Stimulated activated naive CD4-positive, alpha-beta T cell treated with Interleukin-2 at 50 U/mL for 16 hours (primary cell): ENCODE results near the gene BPIFB2.
A peak's percentile ranks its signal among the peaks of the same experiment; 100 is the strongest.
"Not testable (repeated sequence)": the region's sequence is repeated elsewhere in the genome, so short reads cannot be mapped to it uniquely, and the experiment has no call there.

Source experiments
- DNase-seq: peaks from one replicate; lab custom pipeline; 2025; lab: John Stamatoyannopoulos, UW

The BPIFB2 gene

GRCh38 chr20:33007376-33008335, at the start of gene BPIFB2:
BPIFB2 (plus strand) TSS chr20:33007704; CDS start chr20:33008575, 871 bp downstream.
- DNase-seq: no peak

DNA sequence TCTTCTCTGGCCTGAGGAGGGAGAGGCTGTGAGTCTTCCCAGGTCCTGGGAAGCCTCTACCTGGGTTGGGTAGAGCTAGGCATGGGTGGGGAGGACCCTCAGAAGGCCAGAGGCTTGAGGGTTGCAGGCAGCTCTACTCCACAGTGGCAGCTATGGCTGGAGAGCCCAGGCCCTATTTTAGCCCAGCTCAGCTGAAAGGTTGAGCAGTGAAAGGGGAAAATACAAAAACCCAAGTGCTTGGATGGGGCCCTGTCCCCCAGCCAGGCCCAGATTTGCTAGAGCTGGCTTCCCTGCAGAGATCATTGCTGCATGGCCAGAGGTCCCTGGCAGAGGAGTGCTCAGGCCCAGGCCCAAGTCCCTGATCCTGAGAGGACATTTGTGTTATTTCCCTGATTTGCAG, 48.9 kb upstream of the BPIFB2 start:
- no peak for DNase-seq

- no peak for DNase-seq
Observed at GRCh38 chr20:32959351-32960221, 47.9 kb upstream of the BPIFB2 start.

- DNase-seq: no peak
Observed at GRCh38 chr20:32960222-32960518, 47.3 kb upstream of the BPIFB2 start.

DNA sequence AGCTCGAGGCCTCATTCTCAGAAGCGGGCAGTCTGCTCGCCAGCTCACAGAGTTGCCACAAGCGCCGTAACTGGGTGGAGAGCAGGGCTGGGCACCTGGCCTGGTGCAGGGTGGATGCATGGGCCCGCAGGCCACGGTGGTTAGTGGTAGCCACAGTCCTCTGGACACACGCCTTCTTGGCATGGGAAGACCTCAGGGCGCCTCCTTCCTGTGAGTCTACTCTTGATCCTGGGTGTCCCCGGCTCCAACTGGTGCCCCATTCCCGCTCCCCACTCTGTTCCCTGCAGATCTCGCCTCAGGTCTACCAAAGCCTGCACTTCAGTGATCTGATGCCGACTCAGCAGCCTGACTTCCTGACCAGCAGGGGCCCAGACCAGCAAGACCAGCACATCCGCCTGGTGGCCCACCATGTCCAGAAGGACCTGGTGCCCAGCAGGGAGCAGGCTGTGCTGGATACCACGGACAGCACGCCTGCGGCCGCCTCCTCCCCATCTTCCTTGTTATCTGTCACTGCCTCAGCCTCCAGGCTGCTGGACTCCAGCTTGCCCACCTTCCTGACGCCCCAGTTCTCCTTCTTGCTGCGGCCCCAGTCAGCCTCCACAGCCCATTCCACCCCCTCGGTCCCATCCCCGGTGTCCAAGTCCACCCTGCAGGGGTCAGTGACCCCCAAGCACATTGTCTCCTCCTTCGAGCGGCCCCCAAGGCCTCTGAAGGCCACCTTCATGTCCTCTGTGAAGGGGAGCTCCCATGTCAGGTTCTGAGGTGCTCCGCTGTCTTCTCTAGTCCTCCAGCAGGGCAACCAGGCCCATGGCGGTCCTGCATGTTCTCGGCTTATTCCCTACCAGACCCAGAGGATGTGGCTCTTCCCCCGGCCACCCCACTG, 46.4 kb upstream of the BPIFB2 start:
- no peak for DNase-seq

- no peak for DNase-seq
Observed at GRCh38 chr20:32962053-32962452, 45.5 kb upstream of the BPIFB2 start.

DNA sequence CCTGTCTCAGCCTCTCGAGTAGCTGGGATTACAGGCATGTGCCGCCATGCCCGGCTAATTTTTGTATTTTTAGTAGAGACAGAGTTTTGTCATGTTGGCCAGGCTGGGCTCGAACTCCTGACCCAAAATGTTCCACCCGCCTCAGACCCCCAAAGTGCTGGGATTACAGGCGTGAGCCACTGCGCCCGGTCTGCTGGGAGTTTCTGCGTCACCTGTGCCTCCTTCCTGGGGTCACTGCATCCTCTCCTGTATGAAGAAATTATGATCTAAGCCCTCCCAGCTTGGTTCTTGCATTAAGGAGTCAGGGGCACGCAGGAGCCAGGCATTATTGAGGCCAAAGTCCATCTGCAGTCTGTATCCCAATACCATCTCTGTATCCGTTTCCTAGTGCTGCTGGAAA, 44.9 kb upstream of the BPIFB2 start:
- DNase-seq: not testable (repeated sequence)

DNA sequence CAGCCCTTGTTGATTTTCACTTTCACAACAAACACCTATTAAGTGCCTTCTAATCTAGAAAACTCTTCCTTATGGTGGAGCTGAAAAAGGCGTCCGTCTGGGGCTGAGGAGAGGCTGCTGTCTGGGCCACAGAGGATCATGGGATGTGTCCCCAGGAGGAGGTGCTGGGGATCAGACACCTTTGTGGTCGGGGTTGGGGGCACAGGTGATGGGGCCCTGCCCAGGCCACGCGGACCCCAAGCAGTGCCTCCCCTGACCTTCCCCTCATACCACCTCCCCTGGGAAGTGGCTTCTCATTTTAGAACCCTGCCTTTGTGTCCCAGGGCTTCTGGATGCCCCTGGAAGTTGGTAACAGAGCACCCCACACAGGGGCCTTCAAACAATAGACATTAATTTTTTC, 44.3 kb upstream of the BPIFB2 start:
- DNase-seq: no peak

- DNase-seq: no peak
Observed at GRCh38 chr20:32964575-32964974, 42.9 kb upstream of the BPIFB2 start.

- no peak for DNase-seq
Observed at GRCh38 chr20:32965115-32965514, 42.4 kb upstream of the BPIFB2 start.

GRCh38 chr20:32965581-32966373, 41.7 kb upstream of the BPIFB2 start:
- DNase-seq: no peak

GRCh38 chr20:32966382-32966781, 41.1 kb upstream of the BPIFB2 start:
- DNase-seq: no peak

GRCh38 chr20:32966881-32967781, 40.4 kb upstream of the BPIFB2 start:
- DNase-seq: peak; percentile 39

GRCh38 chr20:32967961-32968457, 39.5 kb upstream of the BPIFB2 start:
- peak; percentile 53 for DNase-seq

DNA sequence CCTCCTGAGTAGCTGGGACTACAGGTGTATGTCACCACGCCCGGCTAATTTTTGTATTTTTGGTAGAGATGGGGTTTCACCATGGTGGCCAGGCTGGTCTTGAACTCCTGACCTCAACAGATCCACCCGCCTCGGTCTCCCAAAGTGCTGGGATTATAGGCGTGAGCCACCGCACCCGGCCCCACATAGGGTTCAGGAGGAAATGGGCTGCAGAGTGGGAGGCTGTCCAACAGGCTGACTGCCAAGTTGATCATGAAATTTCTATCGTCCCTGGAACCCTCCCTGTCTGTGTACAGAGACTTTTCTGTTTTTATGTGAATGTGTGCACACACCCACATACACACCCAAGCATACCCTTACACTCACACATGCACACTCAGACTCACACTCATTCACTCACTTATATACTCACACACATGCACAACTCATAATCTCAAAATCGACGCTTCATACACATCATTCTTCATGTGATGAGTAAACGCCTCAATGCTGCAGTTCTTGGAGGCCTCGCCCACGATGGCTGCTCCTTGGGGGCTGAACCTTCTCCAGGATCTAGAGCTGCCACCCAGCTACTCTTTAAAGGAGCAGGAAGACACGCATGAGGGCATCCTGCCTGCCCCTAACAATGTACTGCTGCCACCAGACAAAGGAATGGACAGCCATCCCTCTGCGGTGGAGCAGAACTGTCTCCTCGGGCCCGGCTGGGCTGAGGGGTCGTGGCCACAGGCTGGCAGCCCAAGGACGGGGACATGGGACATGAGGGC, 38.8 kb upstream of the BPIFB2 start:
- DNase-seq: peak; percentile 32

DNA sequence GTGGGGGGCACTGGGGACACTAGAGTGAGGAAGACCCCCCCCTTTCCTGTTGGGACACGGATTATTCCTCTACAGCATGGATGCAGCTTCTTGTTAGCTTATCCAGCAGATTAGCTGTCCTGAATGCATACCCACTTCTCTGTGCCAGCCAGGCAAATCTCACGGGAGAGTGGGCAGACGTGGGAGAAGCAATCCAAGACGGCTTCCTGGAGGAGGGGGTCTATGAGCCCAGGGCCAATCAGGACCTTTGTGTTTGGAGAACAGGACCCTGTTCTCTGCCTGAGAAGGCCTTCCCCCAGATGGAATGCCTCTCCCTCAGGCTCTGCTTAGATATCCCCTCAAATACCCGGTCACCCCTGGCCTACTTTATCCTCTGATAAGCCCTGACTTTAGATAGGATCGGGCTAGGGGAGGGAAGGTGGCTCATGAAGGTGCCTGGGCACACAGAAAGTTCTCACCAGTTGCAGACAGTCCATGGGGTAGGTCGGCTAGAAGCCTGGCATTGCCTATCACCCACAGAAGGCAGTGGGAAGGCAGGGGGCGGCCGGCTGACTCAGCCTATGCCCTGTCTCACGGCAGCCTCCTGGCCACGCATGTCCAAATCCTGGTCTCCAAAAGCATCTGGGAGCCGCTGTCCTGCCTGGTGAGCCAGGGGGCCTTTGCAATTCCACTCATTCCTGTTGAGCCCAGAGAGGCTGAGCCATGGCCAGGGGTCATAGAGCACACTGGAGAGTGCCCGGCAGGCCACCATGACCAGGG, 38.0 kb upstream of the BPIFB2 start:
- DNase-seq: no peak

DNA sequence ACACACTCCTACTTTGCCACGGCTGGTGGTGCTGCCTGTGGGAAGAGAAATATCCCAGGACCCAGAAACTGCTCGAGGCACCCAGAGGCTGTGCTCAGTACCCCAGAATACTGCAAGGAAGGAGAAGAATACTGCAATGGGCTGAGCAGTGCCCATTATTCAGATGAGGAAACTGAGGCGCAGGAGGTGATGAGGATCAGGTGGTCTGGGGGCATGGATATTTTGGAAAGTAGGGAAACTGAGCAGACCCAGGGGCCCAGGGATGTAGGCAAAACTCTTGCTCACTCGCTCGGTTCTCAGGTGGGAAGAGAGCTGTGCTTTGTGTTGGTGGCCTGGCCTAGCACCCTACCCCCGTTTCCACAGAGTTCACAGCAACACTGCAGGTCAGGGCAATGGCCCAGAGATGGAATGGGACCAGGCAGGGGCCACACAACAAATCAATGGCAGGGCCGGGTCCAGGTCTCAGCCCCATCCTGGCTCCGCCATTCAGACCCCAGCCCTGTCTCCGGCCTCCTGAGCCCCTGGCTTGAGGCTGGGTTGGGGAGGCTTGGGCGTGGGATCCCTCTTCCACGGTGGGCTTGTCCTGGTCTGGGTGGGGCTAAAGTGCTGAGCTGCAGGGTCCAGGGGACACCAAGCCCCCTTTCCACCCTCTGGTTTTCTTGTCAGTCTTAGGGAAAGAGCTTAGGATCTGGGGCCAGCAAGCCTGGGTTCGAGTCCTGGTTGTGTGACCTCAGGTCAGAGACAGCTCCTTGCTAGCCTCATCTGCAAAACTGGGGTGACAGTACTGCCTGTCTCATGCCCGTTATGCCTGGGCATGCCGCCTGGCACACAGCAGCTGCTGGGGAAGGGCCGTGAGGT, 37.2 kb upstream of the BPIFB2 start:
- DNase-seq: no peak

DNA sequence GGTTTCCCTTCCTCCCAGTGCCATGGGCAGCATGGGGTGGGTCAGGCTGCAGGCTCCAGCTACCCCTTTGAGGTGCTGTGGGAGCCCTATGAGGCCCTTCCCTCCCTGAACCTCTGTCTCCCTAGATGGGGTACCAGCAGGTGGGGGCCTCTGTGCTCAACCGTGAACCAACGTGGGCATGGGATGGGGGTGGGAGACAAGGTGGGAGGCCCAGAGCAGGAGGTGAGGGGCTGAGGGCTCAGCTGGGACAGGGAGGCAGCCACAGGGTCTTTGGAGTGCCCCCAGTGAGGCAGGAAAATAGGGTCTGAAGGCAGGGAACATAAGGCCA, 36.6 kb upstream of the BPIFB2 start:
- DNase-seq: no peak
